ENCODE results near the gene NOXO1. TPM values are rescaled to one million over a fixed set of nuclear protein-coding genes. Genes with fewer than 3 reads are reported as not detected.

The NOXO1 gene
- total RNA-seq, 1 experiment from 2014 or later = 1.2 TPM

GRCh38 chr16:1984347-1985225, 3.3 kb upstream of the NOXO1 start:
- Histone ChIP-seq H3K27ac (ENCODE audit: low read depth, low read length, poor library complexity, severe bottlenecking) (peak overlapping the region; percentile 70), H3K36me3 (ENCODE audit: insufficient read depth, low read length, poor library complexity, severe bottlenecking) (peaks cover 7% of the 10 kb centered on the region), H3K4me3 (ENCODE audit: low read depth, low read length, poor library complexity, severe bottlenecking) (peak overlapping the region; percentile 81), H3K4me1 (ENCODE audit: insufficient read depth, low read length, poor library complexity, severe bottlenecking) (peaks cover 20% of the 10 kb centered on the region), H3K9me3 (ENCODE audit: low read depth, low read length, poor library complexity, severe bottlenecking) (no peaks in the 10 kb centered on the region), H3K27me3 (replicated peaks; ENCODE audit: insufficient read depth, low read depth, low read length, poor library complexity) (peaks cover 8% of the 10 kb centered on the region)
- no peak for TF ChIP-seq EZH2 (IDR thresholded peaks at IDR 0.05; ENCODE audit: borderline replicate concordance, low read depth, low read length, poor library complexity, severe bottlenecking)
- no peak for TF ChIP-seq CTCF (conservative IDR thresholded peaks at IDR 0.05; ENCODE audit: low read depth, low read length)
- ChIA-PET CTCF (interaction anchor here (0.9 kb wide), 1 partner anchor 156 kb away, joined by 4 read pairs; no protein-coding TSS in a partner anchor), POLR2A (ENCODE audit: low non-redundant PET) (interaction anchor here (0.5 kb wide), 1 partner anchor 20 kb away, joined by 9 read pairs; the partner anchor contains the start of gene RPS2)
- DNase-seq (ENCODE audit: low spot score) = no peak
- intact Hi-C loops (cut with micrococcal nuclease; ENCODE audit: unreplicated experiment) = no loop called here
- TSS peak; percentile 39 for BruUV-seq (replicated peaks)

- Histone ChIP-seq H3K36me3 (ENCODE audit: insufficient read depth, low read length, poor library complexity, severe bottlenecking) (peaks cover 7% of the 10 kb centered on the region), H3K9me3 (ENCODE audit: low read depth, low read length, poor library complexity, severe bottlenecking) (no peaks in the 10 kb centered on the region), H3K27me3 (replicated peaks; ENCODE audit: insufficient read depth, low read depth, low read length, poor library complexity) (no peaks in the 10 kb centered on the region), H3K4me1 (ENCODE audit: insufficient read depth, low read length, poor library complexity, severe bottlenecking) (peaks cover 20% of the 10 kb centered on the region), H3K27ac (ENCODE audit: low read depth, low read length, poor library complexity, severe bottlenecking) (peak within 1 kb of the TSS; percentile 70), H3K4me3 (ENCODE audit: low read depth, low read length, poor library complexity, severe bottlenecking) (peak within 1 kb of the TSS; percentile 81)
- intact Hi-C loops (cut with micrococcal nuclease; ENCODE audit: unreplicated experiment) = no loop called here
- ChIA-PET CTCF (interaction anchor here (0.6 to 0.7 kb wide), 2 partner anchors 157 to 913 kb away, joined by 3 to 8 read pairs; no protein-coding TSS in a partner anchor), POLR2A (ENCODE audit: low non-redundant PET) (interaction anchor here (0.5 kb wide), 1 partner anchor 19 kb away, joined by 9 read pairs; the partner anchor contains the start of gene RPS2)
- no TSS peak for BruUV-seq (replicated peaks)
- no peak for TF ChIP-seq EZH2 (IDR thresholded peaks at IDR 0.05; ENCODE audit: borderline replicate concordance, low read depth, low read length, poor library complexity, severe bottlenecking)
- TF ChIP-seq CTCF (conservative IDR thresholded peaks at IDR 0.05; ENCODE audit: low read depth, low read length) = peak; percentile 45
- peak; percentile 87 for DNase-seq (ENCODE audit: low spot score)
These were observed 2.5 kb upstream of the NOXO1 start, which contains the start of gene GFER for GRCh38 chr16:1983544-1984346. GFER (plus strand) TSS chr16:1984193; CDS start chr16:1984219, 26 bp downstream.

- POLR2A ChIA-PET (ENCODE audit: low non-redundant PET) = interaction anchor here (0.6 to 0.7 kb wide), 2 partner anchors 485 to 812 kb away, joined by 3 to 13 read pairs; no protein-coding TSS in a partner anchor
- peaks cover 12% of the 10 kb centered on the region for H3K36me3 ChIP-seq (ENCODE audit: insufficient read depth, low read length, poor library complexity, severe bottlenecking)
- no peaks in the 10 kb centered on the region for H3K9me3 ChIP-seq (ENCODE audit: low read depth, low read length, poor library complexity, severe bottlenecking)
- CTCF ChIA-PET = interaction anchor here (0.6 to 0.7 kb wide), 2 partner anchors 158 to 913 kb away, joined by 3 to 8 read pairs; no protein-coding TSS in a partner anchor
- intact Hi-C loops (cut with micrococcal nuclease; ENCODE audit: unreplicated experiment) = no loop called here
- DNase-seq (ENCODE audit: low spot score) = no peak
- BruUV-seq (replicated peaks) = no TSS peak
- H3K4me3 ChIP-seq (ENCODE audit: low read depth, low read length, poor library complexity, severe bottlenecking) = peak overlapping the region; percentile 81
- H3K4me1 ChIP-seq (ENCODE audit: insufficient read depth, low read length, poor library complexity, severe bottlenecking) = peaks cover 20% of the 10 kb centered on the region
- no peak overlapping the region for H3K27ac ChIP-seq (ENCODE audit: low read depth, low read length, poor library complexity, severe bottlenecking)
- TF ChIP-seq CTCF (conservative IDR thresholded peaks at IDR 0.05; ENCODE audit: low read depth, low read length) (no peak), EZH2 (IDR thresholded peaks at IDR 0.05; ENCODE audit: borderline replicate concordance, low read depth, low read length, poor library complexity, severe bottlenecking) (no peak)
- no peaks in the 10 kb centered on the region for H3K27me3 ChIP-seq (replicated peaks; ENCODE audit: insufficient read depth, low read depth, low read length, poor library complexity)
These were observed 1.8 kb upstream of the NOXO1 start for GRCh38 chr16:1982991-1983543.

All from A673 (cell line).